Upper lobe of right lung (tissue), 1 donor: ENCODE data around the gene SPOCK1. TPM values are rescaled to one million over a fixed set of nuclear protein-coding genes. Genes with fewer than 3 reads are reported as not detected.

Experiments
- ATAC-seq: fragments of 200-7000 bp; cut with Tn5 transposase; one replicate; pipeline ENCODE4 v1.9.1; 2020; ENCODE audit warnings: mild to moderate bottlenecking, moderate library complexity
- DNase-seq: peaks from one replicate; pipeline ENCODE4 v3.0.0-alpha.2; 2020
- H3K27ac ChIP-seq: fragments of 200-600 bp; one replicate; pipeline ENCODE4 v1.8.0; 2022
- H3K27me3 ChIP-seq: fragments of 200-600 bp; one replicate; pipeline ENCODE4 v1.8.0; 2022; ENCODE audit warnings: mild to moderate bottlenecking
- H3K36me3 ChIP-seq: fragments of 200-600 bp; one replicate; pipeline ENCODE4 v1.8.0; 2022
- H3K4me1 ChIP-seq: fragments of 200-600 bp; one replicate; pipeline ENCODE4 v1.8.0; 2022
- H3K4me3 ChIP-seq: fragments of 200-600 bp; one replicate; pipeline ENCODE4 v1.8.0; 2022; ENCODE audit warnings: mild to moderate bottlenecking
- H3K9me3 ChIP-seq: fragments of 200-600 bp; one replicate; pipeline ENCODE4 v1.8.0; 2022
- intact Hi-C: fragments of 100-400 bp; cut with DNase I; formaldehyde crosslinking; loops from one replicate; pipeline ENCODE4 v1.11.0; 2022
- total RNA-seq: library from RNA; stranded (reverse); fragmentation: NEBNext Ultra II Directional; extraction: Animal tissue kit (Norgen Biotek cat#: 25700); gene quantifications from one replicate; pipeline ENCODE4 v1.2.1, GENCODE V29; 2021
- TF ChIP-seq, protein P1 (sequence below): fragments of 200-600 bp; IDR thresholded peaks from one replicate; pipeline ENCODE4 v1.8.0; 2022; ENCODE audit warnings: antibody characterized with exemption
- donor health status: DM: no; HTN: yes; CAD: no; lungs with severe emphysema.

The SPOCK1 gene
- total RNA-seq, 1 donor from 2014 or later = 4.0 TPM

DNA sequence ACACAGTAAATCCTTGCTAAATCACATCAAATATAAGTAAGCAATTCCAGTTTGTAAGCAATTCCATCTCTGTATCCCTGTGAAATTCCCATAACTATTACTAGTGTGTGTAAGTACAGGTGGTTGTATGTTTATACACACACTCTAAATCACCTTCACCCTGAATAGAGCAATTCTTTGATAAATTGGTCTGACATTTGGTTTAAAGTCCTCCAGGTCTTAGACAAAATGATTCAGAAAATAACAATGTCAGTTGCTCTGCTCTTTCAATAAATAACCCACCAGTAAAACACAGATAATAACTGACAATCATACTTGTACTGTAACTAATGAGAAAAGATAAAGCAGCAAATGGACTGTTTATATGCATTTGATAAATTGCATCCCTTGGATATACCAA lies 226.3 kb downstream of the SPOCK1 start:
- Histone ChIP-seq H3K27me3 (no peaks in the 10 kb centered on the region), H3K36me3 (no peaks in the 10 kb centered on the region), H3K9me3 (no peaks in the 10 kb centered on the region), H3K4me3 (no peak overlapping the region), H3K4me1 (no peaks in the 10 kb centered on the region), H3K27ac (no peak overlapping the region)
- DNase-seq (no peak), ATAC-seq (no peak)
- intact Hi-C loops = no loop called here
- TF ChIP-seq, protein P1, sequence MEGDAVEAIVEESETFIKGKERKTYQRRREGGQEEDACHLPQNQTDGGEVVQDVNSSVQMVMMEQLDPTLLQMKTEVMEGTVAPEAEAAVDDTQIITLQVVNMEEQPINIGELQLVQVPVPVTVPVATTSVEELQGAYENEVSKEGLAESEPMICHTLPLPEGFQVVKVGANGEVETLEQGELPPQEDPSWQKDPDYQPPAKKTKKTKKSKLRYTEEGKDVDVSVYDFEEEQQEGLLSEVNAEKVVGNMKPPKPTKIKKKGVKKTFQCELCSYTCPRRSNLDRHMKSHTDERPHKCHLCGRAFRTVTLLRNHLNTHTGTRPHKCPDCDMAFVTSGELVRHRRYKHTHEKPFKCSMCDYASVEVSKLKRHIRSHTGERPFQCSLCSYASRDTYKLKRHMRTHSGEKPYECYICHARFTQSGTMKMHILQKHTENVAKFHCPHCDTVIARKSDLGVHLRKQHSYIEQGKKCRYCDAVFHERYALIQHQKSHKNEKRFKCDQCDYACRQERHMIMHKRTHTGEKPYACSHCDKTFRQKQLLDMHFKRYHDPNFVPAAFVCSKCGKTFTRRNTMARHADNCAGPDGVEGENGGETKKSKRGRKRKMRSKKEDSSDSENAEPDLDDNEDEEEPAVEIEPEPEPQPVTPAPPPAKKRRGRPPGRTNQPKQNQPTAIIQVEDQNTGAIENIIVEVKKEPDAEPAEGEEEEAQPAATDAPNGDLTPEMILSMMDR = no peak

DNA sequence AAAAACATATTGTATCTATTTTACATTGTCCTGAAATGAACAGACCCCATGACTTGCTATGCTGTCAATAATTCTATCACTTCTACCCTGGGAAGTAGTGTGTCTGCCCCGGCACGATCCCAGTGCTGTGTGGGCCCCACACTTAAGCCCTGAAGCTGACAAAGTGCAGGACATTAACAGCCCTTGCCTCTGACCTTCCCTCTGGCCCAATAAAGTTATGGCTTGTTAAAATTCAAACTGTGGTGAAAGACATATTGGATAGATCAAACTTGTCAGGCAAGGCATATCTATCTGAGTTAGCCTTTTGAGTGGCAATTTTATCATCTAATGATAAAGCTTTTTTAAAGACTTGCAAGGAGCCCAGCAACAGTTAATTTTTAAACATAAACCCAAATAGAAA lies 229.2 kb downstream of the SPOCK1 start:
- no peaks in the 10 kb centered on the region for H3K9me3 ChIP-seq
- H3K36me3 ChIP-seq = no peaks in the 10 kb centered on the region
- ATAC-seq (no peak), DNase-seq (no peak)
- H3K4me1 ChIP-seq = no peaks in the 10 kb centered on the region
- no peaks in the 10 kb centered on the region for H3K27me3 ChIP-seq
- H3K27ac ChIP-seq = no peak overlapping the region
- H3K4me3 ChIP-seq = no peak overlapping the region
- TF ChIP-seq, protein P1 = no peak
- intact Hi-C loops = no loop called here

DNA sequence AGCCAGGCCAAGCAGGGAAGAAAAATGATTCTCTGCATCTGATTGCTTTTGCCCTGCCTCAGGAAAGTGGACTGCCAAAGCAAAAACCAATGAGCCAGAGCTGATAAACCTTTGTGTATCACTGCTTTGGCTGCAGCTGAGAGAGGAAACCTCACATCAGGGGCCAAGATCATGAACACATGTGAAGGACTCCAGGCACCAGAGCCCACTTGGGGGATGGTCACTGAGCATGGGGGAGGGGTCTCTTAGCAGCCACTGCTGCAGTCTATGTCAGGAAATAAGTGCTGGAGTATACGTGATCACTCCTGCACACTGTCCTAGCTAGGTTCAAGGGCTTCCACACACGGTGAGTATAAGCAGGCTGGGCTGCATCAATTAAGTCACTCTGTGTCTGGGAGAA lies 229.9 kb downstream of the SPOCK1 start:
- ATAC-seq (no peak), DNase-seq (no peak)
- TF ChIP-seq, protein P1 = no peak
- Histone ChIP-seq H3K9me3 (no peaks in the 10 kb centered on the region), H3K27me3 (no peaks in the 10 kb centered on the region), H3K36me3 (no peaks in the 10 kb centered on the region), H3K4me1 (no peaks in the 10 kb centered on the region), H3K27ac (no peak overlapping the region), H3K4me3 (no peak overlapping the region)
- intact Hi-C loops = no loop called here

DNA sequence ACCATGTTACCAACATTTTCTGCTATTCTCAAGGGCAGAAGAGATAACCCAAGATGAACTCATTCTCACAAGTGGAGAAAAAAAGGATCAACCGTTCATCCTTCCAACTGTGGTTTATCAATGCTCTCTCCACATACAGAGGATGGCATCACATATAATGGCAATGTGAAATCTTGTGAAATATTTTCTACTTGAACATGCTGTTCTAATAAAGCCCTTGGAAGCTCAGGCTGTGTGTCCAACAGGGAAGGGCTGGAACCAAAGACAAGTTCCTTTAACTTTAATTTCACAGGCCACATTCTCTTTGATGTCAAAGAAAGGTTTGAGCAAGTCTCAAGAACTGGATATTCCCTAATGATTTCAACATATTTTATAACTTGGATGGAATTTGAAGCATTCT lies 230.5 kb downstream of the SPOCK1 start:
- no peak for DNase-seq
- Histone ChIP-seq H3K27ac (no peak overlapping the region), H3K4me1 (no peaks in the 10 kb centered on the region), H3K4me3 (no peak overlapping the region), H3K36me3 (no peaks in the 10 kb centered on the region), H3K9me3 (no peaks in the 10 kb centered on the region), H3K27me3 (no peaks in the 10 kb centered on the region)
- intact Hi-C loops = no loop called here
- ATAC-seq = no peak
- TF ChIP-seq, protein P1 = no peak

DNA sequence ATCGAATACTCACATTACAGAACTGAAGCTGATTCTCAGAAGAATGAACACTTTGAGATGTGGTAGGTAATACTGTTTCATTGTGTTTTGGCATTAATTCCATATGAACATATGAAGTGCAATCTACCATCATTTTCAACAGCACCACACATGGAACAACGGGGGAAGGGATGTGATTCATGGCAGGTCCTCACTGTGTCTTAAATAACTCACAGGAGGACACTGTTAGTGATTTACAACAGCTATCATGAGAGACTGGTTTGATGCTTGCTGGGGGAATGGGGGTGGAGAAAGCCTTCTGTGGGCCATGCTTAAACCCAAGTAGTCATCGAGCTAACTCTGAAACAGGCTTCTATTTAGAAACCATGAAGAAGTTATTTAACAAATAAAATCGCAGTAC lies 232.9 kb downstream of the SPOCK1 start:
- no peaks in the 10 kb centered on the region for H3K27me3 ChIP-seq
- no peaks in the 10 kb centered on the region for H3K36me3 ChIP-seq
- ATAC-seq (no peak), DNase-seq (no peak)
- intact Hi-C loops = no loop called here
- H3K4me1 ChIP-seq = no peaks in the 10 kb centered on the region
- H3K4me3 ChIP-seq = no peak overlapping the region
- TF ChIP-seq, protein P1 = no peak
- H3K27ac ChIP-seq = no peak overlapping the region
- no peaks in the 10 kb centered on the region for H3K9me3 ChIP-seq

DNA sequence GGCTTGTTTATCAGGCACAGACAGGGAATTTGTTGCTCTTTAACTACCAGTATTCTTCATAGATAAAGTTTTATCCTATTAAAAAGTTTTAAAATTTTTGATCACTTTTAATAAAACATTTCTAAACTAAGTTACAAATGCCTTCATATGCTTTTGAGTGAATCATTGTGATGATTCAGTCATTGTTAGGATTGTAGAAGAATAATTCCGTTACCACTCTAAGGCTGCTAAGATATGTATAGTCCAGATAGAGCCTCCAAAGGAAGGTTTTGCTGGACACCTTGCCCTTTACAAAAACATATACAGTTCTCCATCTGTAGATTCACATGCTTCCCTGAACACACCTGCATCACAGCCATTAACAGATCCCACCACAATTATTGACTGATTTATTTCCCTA lies 233.7 kb downstream of the SPOCK1 start:
- intact Hi-C loops = no loop called here
- Histone ChIP-seq H3K9me3 (no peaks in the 10 kb centered on the region), H3K27ac (no peak overlapping the region), H3K4me1 (no peaks in the 10 kb centered on the region), H3K4me3 (no peak overlapping the region), H3K27me3 (no peaks in the 10 kb centered on the region), H3K36me3 (no peaks in the 10 kb centered on the region)
- no peak for ATAC-seq
- TF ChIP-seq, protein P1 = no peak
- DNase-seq = no peak
